Measurements from ENCODE around the gene PPP2R2D. TPM values are rescaled to one million over a fixed set of nuclear protein-coding genes. Genes with fewer than 3 reads are reported as not detected.

PPP2R2D gene
- polyA plus RNA-seq, 1 experiment: 27.2 TPM

DNA sequence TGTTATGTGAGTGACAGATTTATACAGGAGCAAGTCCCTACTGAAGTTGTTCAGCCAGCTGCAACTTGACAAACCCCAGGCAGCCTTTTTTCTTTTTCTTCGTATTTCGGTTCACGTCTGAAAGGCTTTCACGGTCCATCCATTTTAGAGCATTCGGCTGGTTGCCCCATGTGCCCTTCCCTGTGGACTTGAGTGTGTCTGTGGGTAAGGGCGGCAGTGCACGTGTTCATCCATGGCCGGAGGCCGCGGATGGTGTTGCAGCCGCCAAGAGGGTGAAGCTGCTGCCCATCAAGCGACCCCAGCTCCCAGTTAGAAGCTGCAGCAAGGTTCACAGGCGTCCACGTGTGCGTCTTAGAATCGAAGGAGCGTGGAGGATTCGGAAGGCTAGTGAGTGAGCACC lies 35.9 kb downstream of the PPP2R2D start:
- TF ChIP-seq, protein P1, sequence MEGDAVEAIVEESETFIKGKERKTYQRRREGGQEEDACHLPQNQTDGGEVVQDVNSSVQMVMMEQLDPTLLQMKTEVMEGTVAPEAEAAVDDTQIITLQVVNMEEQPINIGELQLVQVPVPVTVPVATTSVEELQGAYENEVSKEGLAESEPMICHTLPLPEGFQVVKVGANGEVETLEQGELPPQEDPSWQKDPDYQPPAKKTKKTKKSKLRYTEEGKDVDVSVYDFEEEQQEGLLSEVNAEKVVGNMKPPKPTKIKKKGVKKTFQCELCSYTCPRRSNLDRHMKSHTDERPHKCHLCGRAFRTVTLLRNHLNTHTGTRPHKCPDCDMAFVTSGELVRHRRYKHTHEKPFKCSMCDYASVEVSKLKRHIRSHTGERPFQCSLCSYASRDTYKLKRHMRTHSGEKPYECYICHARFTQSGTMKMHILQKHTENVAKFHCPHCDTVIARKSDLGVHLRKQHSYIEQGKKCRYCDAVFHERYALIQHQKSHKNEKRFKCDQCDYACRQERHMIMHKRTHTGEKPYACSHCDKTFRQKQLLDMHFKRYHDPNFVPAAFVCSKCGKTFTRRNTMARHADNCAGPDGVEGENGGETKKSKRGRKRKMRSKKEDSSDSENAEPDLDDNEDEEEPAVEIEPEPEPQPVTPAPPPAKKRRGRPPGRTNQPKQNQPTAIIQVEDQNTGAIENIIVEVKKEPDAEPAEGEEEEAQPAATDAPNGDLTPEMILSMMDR (IDR thresholded peaks at IDR 0.05; ENCODE audit: low read depth, low read length): no peak
- Histone ChIP-seq H3K9me3 (ENCODE audit: control insufficient read depth, insufficient read depth, low read length) (peaks cover 7% of the 10 kb centered on the region; the same call in 1 of the 2 replicates), H3K27ac (ENCODE audit: low read depth, low read length) (no peak overlapping the region), H3K27me3 (ENCODE audit: control insufficient read depth, insufficient read depth, low read length) (no peaks in the 10 kb centered on the region), H3K4me3 (ENCODE audit: low read depth, low read length) (no peak overlapping the region)
- DNase-seq (ENCODE audit: low read depth, low spot score): no peak
- CTCF ChIA-PET: interaction anchor here (1.0 to 1.5 kb wide), 2 partner anchors 9 to 51 kb away, joined by 3 to 4 read pairs; no protein-coding TSS in a partner anchor
- POLR2A ChIA-PET: no interaction called here

DNA sequence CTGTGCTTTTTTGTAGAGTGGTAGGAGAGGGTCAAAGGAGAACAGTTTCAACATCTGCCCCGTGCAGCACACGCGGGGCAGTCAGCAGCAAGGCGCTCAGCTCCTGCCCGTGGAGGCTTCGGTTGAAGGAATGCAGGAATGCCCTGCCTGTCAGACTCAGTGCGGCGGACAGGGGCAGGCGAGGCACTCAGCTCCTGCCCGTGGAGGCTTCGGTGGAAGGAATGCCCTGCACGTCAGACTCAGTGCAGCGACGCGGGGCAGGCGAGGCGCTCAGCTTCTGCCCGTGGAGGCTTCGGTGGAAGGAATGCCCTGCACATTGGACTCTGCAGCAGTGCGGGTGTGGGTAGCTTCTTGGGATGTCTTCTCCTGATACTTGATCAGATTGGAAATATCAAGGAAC lies 37.0 kb downstream of the PPP2R2D start:
- Histone ChIP-seq H3K27me3 (ENCODE audit: control insufficient read depth, insufficient read depth, low read length) (no peaks in the 10 kb centered on the region), H3K9me3 (ENCODE audit: control insufficient read depth, insufficient read depth, low read length) (peaks cover 7% of the 10 kb centered on the region; the same call in 1 of the 2 replicates), H3K4me3 (ENCODE audit: low read depth, low read length) (no peak overlapping the region), H3K27ac (ENCODE audit: low read depth, low read length) (no peak overlapping the region)
- no peak for DNase-seq (ENCODE audit: low read depth, low spot score)
- TF ChIP-seq, protein P1 (IDR thresholded peaks at IDR 0.05; ENCODE audit: low read depth, low read length): no peak
- ChIA-PET POLR2A (no interaction called here), CTCF (no interaction called here)

DNA sequence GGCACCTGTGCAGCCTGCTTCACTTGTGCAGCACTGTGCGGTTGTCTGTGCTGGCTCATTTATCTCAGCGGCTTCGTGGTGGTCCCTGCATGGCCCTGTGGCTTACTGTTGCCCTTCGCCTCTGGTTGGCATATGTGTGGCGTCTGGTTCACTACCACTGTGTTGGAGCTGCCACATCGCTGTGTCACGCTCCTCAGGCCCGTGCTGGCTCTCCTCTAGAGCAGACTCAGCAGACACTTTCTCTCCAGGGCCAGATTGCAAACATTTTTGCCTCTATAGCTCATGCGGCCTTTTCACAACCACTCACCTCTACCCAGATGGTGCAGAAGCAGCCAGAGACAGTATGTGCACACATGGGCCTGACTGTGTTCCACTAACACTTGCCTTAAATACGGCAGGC lies 37.9 kb downstream of the PPP2R2D start:
- POLR2A ChIA-PET: interaction anchor here (0.6 kb wide), 1 partner anchor 34 kb away, joined by 3 read pairs; no protein-coding TSS in a partner anchor
- no peak for DNase-seq (ENCODE audit: low read depth, low spot score)

DNA sequence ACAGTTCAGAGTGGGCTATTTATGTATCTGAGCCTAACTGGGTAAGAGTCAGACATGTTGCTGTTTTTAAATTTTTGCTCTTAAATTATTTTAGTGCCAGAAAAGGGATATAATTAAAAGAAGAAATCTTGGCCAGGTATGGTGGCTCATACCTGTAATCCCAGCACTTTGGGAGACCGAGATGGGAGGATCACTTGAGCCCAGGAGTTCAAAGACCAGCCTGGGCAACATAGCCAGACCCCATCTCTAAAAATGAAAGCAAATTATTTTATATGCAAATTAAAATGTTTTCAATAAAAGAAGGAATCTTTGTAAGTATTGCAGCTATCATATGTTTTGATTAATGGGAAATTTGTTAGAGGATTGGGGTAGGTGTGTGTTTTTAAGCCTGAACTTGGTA lies 41.6 kb downstream of the PPP2R2D start:
- CTCF ChIA-PET: interaction anchor here (0.6 to 2.7 kb wide), 3 partner anchors 41 to 81 kb away, joined by 3 to 11 read pairs (median 5); no protein-coding TSS in a partner anchor
- no peak for DNase-seq (ENCODE audit: low read depth, low spot score)

More for the DNA sequence above, 37.9 kb downstream of the PPP2R2D start:
- Histone ChIP-seq H3K9me3 (ENCODE audit: control insufficient read depth, insufficient read depth, low read length) (peaks cover 3% of the 10 kb centered on the region; the same call in 1 of the 2 replicates), H3K27me3 (ENCODE audit: control insufficient read depth, insufficient read depth, low read length) (no peaks in the 10 kb centered on the region), H3K4me3 (ENCODE audit: low read depth, low read length) (no peak overlapping the region), H3K27ac (ENCODE audit: low read depth, low read length) (no peak overlapping the region)
- CTCF ChIA-PET: no interaction called here
- TF ChIP-seq, protein P1 (IDR thresholded peaks at IDR 0.05; ENCODE audit: low read depth, low read length): no peak

More for the DNA sequence above, 41.6 kb downstream of the PPP2R2D start:
- no peak overlapping the region for H3K27ac ChIP-seq (ENCODE audit: low read depth, low read length)
- POLR2A ChIA-PET: no interaction called here
- no peak overlapping the region for H3K4me3 ChIP-seq (ENCODE audit: low read depth, low read length)
- peaks cover 6% of the 10 kb centered on the region; the same call in 1 of the 2 replicates for H3K9me3 ChIP-seq (ENCODE audit: control insufficient read depth, insufficient read depth, low read length)
- TF ChIP-seq, protein P1 (IDR thresholded peaks at IDR 0.05; ENCODE audit: low read depth, low read length): no peak
- no peaks in the 10 kb centered on the region for H3K27me3 ChIP-seq (ENCODE audit: control insufficient read depth, insufficient read depth, low read length)
